ENCODE data around the gene CFAP157.

DNA sequence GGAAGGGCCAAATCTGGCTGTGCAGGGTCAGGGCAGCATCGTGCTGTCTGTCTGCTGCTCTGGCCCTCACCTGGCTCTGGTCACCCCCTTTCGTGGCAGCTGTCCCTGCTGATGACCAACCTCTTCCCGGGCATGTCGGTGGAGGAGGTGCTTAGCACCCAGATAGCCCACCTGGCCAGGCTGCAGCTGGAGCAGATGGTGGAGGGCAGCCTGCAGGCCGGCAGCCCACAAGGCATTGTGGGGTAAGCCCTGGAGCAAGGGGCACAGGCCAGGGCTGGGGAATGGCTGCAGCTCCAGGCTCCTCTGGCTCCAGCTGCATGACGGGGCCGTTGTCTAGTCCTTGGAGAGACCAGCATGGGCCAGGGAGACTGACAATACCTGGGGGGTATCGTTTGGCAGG, 20.1 kb downstream of the CFAP157 start:
- TF ChIP-seq, protein P1, sequence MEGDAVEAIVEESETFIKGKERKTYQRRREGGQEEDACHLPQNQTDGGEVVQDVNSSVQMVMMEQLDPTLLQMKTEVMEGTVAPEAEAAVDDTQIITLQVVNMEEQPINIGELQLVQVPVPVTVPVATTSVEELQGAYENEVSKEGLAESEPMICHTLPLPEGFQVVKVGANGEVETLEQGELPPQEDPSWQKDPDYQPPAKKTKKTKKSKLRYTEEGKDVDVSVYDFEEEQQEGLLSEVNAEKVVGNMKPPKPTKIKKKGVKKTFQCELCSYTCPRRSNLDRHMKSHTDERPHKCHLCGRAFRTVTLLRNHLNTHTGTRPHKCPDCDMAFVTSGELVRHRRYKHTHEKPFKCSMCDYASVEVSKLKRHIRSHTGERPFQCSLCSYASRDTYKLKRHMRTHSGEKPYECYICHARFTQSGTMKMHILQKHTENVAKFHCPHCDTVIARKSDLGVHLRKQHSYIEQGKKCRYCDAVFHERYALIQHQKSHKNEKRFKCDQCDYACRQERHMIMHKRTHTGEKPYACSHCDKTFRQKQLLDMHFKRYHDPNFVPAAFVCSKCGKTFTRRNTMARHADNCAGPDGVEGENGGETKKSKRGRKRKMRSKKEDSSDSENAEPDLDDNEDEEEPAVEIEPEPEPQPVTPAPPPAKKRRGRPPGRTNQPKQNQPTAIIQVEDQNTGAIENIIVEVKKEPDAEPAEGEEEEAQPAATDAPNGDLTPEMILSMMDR (IDR thresholded peaks at IDR 0.05; ENCODE audit: extremely low read depth in 1 of 2, insufficient read depth in 1 of 2, low read depth in 1 of 2, low read length in 2 of 2), result no peak
- TF ChIP-seq EZH2 (IDR thresholded peaks at IDR 0.05; ENCODE audit: borderline replicate concordance, low read depth, low read length, severe bottlenecking) (no peak), FOS (IDR thresholded peaks at IDR 0.05; ENCODE audit: borderline replicate concordance, insufficient read depth, low read length) (no peak)

All from endothelial cell of umbilical vein (primary cell).